Measurements from ENCODE around the gene FAM171A2. TPM values are rescaled to one million over a fixed set of nuclear protein-coding genes. Genes with fewer than 3 reads are reported as not detected.

The FAM171A2 gene
- total RNA-seq, 2 experiments from 2014 or later = 0.14 to 0.19 TPM

- Mint-ChIP-seq H3K27me3 (peaks cover 54% of the 10 kb centered on the region), H3K27ac (no peak overlapping the region), H3K4me1 (peaks cover 12% of the 10 kb centered on the region), H3K9me3 (no peaks in the 10 kb centered on the region), H3K36me3 (peaks cover 10% of the 10 kb centered on the region), H3K4me3 (peak overlapping the region; percentile 63)
- peak; percentile 69 for DNase-seq
Measured at GRCh38 chr17:44314869-44315661, 48.6 kb downstream of the FAM171A2 start.

GRCh38 chr17:44314524-44314868 lies 49.2 kb downstream of the FAM171A2 start:
- DNase-seq = no peak
- H3K4me3 Mint-ChIP-seq = no peak overlapping the region
- H3K27ac Mint-ChIP-seq = no peak overlapping the region
- peaks cover 54% of the 10 kb centered on the region for H3K27me3 Mint-ChIP-seq
- peaks cover 8% of the 10 kb centered on the region for H3K36me3 Mint-ChIP-seq
- no peaks in the 10 kb centered on the region for H3K9me3 Mint-ChIP-seq
- peaks cover 12% of the 10 kb centered on the region for H3K4me1 Mint-ChIP-seq

DNA sequence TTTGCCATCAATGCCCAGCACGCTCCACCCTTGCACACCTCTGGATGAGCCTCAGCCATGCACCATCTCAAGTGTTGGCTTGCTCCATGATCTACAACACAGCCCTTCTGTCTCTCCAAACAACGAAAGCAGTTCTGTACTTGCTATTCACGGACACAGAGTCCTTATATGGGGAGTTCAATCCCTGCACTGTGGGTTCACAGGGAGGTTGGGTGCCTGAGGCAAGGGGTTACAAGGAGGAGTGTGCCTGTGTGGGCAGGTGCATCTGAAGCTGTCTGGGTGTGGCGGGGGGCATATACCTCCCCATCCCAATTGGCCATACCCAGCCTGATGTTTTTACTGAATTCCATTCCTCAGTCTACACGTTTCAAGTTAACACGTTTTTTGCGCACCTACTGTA lies 49.6 kb downstream of the FAM171A2 start:
- no peak for DNase-seq
- H3K36me3 Mint-ChIP-seq = peaks cover 5% of the 10 kb centered on the region
- H3K4me1 Mint-ChIP-seq = peaks cover 14% of the 10 kb centered on the region
- H3K9me3 Mint-ChIP-seq = no peaks in the 10 kb centered on the region
- peaks cover 54% of the 10 kb centered on the region for H3K27me3 Mint-ChIP-seq
- no peak overlapping the region for H3K4me3 Mint-ChIP-seq
- H3K27ac Mint-ChIP-seq = no peak overlapping the region

DNA sequence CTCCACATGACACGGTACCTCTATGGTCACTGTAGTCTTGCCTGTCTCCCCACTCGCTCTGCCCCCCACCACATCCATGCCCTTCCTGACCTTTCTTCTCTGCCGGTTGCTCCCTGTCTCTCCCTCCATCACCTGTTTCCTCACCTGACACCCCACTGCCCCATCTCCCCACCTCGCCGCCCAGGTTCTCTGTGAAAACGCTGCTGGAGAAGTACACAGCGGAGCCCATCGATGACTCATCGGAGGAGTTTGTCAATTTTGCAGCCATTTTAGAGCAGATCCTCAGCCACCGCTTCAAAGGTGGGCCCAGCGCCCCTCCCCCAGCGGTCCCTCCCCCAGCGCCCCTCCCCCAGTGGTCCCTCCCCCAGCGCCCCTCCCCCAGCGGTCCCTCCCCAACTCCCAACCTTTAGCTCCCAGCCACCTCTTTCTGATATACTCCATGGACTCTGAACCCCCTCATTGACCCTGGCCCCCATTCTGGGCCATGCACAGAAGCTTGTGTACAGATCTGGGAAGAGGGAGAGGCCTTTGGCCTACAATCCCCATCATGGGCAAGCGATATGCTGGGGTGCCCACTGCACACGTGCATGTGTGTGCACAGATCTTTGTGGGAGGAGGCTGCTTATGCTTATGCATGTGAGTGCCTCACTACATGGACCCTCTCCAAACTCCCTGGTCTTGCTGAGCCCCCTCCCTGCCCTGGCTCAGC lies 51.1 kb downstream of the FAM171A2 start:
- no peak for DNase-seq
- H3K27ac Mint-ChIP-seq = no peak overlapping the region
- peaks cover 14% of the 10 kb centered on the region for H3K4me1 Mint-ChIP-seq
- H3K9me3 Mint-ChIP-seq = no peaks in the 10 kb centered on the region
- peaks cover 53% of the 10 kb centered on the region for H3K27me3 Mint-ChIP-seq
- H3K36me3 Mint-ChIP-seq = peaks cover 4% of the 10 kb centered on the region
- H3K4me3 Mint-ChIP-seq = no peak overlapping the region

DNA sequence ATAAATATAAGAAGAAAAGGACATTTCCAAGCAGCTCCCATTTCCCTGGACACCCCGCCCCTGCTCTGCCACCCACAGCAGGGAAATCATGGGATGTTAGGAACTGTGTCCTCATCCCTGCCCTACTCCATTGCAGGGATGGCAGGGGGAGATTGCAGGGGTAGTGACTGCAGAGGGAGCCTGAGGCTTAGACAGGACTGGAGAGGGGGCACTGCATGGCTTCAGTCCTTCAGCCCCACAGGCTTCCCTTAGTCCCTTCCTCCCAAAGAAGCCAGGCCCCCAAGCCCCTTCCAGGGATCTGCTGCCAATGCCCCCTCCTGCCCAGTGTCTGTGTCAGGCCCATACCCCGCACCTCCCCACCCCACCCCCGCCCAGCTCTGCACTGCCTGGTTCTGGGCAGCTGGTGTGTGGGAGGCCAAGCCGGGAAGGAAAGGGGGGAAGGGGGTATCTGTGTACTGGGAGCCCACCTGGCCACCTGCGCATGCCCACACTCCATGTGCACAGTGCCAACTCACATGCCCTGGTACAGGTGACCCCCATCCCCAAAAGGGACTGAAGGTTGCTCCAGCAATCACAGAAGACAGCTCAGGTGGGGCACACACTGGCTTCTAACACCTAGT lies 52.0 kb downstream of the FAM171A2 start:
- Mint-ChIP-seq H3K9me3 (no peaks in the 10 kb centered on the region), H3K27me3 (peaks cover 53% of the 10 kb centered on the region), H3K4me3 (no peak overlapping the region), H3K27ac (no peak overlapping the region), H3K4me1 (peaks cover 16% of the 10 kb centered on the region), H3K36me3 (no peaks in the 10 kb centered on the region)
- DNase-seq = no peak

DNA sequence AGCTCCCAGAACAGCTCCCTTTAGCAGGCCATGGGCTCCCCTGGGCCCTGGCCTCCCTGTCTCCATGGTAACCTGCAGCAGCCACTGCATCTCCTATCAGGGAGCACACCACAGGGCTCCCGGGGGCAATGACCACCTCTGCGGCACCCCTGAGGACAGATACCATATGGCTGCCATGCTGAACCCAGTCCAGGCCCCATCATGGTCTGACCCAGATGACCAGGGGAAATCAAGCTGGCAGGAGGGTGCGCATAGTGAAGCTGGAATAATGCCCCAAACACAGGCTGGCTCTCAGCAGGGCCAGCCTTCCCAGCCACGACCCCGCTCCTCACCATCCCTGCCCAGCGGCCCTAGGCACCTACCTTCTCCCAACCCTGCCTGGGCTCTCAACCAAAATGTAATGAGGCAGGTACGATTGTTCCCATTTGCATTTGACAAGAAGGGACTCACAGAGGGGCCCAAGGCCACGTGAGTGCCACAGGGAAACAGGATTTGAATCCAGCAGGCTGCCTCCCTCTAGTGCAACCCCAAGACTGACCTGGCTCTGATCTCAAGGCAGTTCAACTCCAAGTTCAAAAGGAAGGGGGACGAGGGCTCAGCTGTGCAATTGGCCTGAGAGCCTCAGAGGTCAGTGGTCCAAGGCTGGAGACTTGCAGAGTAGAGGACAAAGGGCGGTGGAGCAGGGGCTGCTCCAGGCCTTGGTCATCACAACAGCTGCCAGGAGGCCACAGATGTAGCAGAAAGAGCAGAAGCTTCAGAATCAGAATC lies 52.9 kb downstream of the FAM171A2 start:
- Mint-ChIP-seq H3K9me3 (no peaks in the 10 kb centered on the region), H3K36me3 (no peaks in the 10 kb centered on the region), H3K4me1 (peaks cover 10% of the 10 kb centered on the region), H3K27ac (no peak overlapping the region), H3K27me3 (peaks cover 53% of the 10 kb centered on the region), H3K4me3 (no peak overlapping the region)
- DNase-seq = no peak

GRCh38 chr17:44310188-44310587 lies 53.5 kb downstream of the FAM171A2 start:
- H3K9me3 Mint-ChIP-seq = no peaks in the 10 kb centered on the region
- H3K4me3 Mint-ChIP-seq = no peak overlapping the region
- DNase-seq = no peak
- H3K36me3 Mint-ChIP-seq = no peaks in the 10 kb centered on the region
- H3K4me1 Mint-ChIP-seq = peaks cover 5% of the 10 kb centered on the region
- no peak overlapping the region for H3K27ac Mint-ChIP-seq
- peaks cover 48% of the 10 kb centered on the region for H3K27me3 Mint-ChIP-seq

GRCh38 chr17:44309472-44309871 lies 54.2 kb downstream of the FAM171A2 start:
- H3K4me3 Mint-ChIP-seq = no peak overlapping the region

GRCh38 chr17:44308865-44309264 lies 54.8 kb downstream of the FAM171A2 start:
- peak overlapping the region; percentile 10 for H3K4me3 Mint-ChIP-seq
- peaks cover 4% of the 10 kb centered on the region for H3K4me1 Mint-ChIP-seq
- no peaks in the 10 kb centered on the region for H3K9me3 Mint-ChIP-seq
- peaks cover 46% of the 10 kb centered on the region for H3K27me3 Mint-ChIP-seq
- DNase-seq = no peak
- no peaks in the 10 kb centered on the region for H3K36me3 Mint-ChIP-seq
- H3K27ac Mint-ChIP-seq = no peak overlapping the region

More at GRCh38 chr17:44309472-44309871, 54.2 kb downstream of the FAM171A2 start:
- Mint-ChIP-seq H3K4me1 (peaks cover 4% of the 10 kb centered on the region), H3K27me3 (peaks cover 49% of the 10 kb centered on the region), H3K27ac (no peak overlapping the region), H3K9me3 (no peaks in the 10 kb centered on the region), H3K36me3 (no peaks in the 10 kb centered on the region)
- no peak for DNase-seq

DNA sequence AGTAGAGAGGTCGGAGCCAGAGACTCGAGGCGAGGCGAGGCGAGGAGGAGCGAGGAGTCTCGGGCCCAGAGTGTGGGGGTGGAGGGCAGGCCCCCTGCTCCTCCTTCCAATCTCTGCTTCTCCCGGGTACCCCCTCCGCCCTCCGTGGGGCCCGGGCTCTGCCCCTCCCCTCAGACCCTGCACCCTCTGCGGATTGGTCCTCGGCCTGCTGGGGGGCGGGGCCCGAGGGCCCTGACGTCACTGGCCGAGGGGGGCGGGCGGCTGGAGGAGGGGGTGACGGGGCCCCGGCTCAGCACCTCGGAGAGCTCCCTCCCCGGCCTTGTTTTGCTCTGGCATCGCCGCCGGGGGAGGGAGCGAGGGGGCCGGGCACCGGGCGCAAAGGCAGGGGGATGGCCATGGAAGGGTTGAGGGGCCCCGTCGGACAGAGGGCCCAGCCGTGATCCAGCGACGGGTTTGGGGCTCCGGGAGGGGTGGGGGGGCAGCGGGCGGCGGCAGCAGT lies 55.3 kb downstream of the FAM171A2 start, which contains the start of gene RUNDC3A:
Gene RUNDC3A (plus strand): TSS at position 282 of the 499 bp plus-strand sequence. CDS start 232 bp downstream, outside the sequence.
- no peaks in the 10 kb centered on the region for H3K9me3 Mint-ChIP-seq
- H3K27ac Mint-ChIP-seq = no peak within 1 kb of the TSS
- no peaks in the 10 kb centered on the region for H3K36me3 Mint-ChIP-seq
- peaks cover 45% of the 10 kb centered on the region for H3K27me3 Mint-ChIP-seq
- peaks cover 4% of the 10 kb centered on the region for H3K4me1 Mint-ChIP-seq
- peak; percentile 85 for DNase-seq
- peak within 1 kb of the TSS; percentile 35 for H3K4me3 Mint-ChIP-seq

DNA sequence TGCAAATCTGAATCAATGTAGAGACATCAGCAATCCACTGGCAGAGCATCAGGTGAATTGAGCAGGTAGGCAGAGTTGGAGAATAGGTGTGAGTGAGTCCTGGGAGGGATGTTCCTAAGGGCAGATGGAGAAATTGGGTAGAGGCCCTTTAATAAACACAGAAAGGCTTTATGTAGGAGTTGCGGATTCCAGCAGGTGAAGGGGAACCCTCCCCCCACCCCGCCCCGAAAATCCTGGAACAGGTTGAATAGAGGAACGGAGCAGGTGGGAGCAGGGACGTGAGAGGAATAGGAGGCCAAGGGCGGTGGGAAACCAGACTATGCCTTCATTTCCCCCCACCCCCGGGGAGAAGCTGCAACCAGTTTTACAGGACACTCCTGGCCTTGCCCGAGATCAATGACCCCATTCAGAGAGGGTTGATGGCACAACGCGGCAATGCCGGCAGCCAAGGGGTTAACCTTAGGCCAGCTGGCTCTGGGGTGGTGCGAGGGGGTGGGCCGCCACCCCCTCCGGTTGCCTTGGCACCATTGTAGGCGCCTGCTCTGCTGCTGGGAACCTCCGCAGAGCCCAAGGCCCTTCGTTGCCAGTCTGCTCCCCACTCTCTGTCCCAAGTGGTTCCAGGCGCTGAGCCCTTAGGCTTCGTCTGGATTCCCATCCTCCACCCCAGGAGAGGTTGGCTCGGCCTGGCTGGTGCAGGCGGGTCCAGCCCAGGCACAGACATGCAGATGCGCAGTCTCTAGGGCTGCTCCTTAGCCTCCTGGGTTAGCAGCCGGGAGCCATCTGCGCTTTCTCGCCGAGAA lies 56.1 kb downstream of the FAM171A2 start:
- no peak overlapping the region for H3K27ac Mint-ChIP-seq
- peaks cover 45% of the 10 kb centered on the region for H3K27me3 Mint-ChIP-seq
- no peak for DNase-seq
- no peaks in the 10 kb centered on the region for H3K36me3 Mint-ChIP-seq
- H3K4me1 Mint-ChIP-seq = peaks cover 4% of the 10 kb centered on the region
- H3K9me3 Mint-ChIP-seq = no peaks in the 10 kb centered on the region
- peak overlapping the region; percentile 35 for H3K4me3 Mint-ChIP-seq

DNA sequence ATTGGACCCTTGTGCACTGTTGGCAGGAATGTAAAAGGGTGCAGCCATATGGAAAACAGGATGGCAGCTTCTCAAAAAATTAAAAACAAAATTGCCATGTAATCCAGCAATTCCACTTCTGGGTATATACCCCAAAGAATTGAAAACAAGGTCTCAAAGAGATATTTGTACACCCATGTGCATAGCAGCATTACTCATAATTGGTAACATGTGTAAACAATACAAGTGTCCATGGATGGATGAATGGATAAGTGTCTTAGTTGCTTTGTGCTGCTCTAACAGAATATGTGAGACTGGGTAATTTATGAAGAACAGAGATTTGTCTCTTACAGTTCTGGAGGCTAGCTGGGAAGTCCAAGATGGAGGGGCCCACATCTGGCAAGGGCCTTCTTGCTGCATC lies 59.0 kb downstream of the FAM171A2 start:
- no peak overlapping the region for H3K27ac Mint-ChIP-seq
- H3K4me1 Mint-ChIP-seq = peaks cover 4% of the 10 kb centered on the region
- H3K36me3 Mint-ChIP-seq = no peaks in the 10 kb centered on the region
- DNase-seq = no peak
- no peaks in the 10 kb centered on the region for H3K9me3 Mint-ChIP-seq
- H3K4me3 Mint-ChIP-seq = no peak overlapping the region
- H3K27me3 Mint-ChIP-seq = peaks cover 42% of the 10 kb centered on the region

Measured in activated naive CD8-positive, alpha-beta T cell treated with anti-CD3 and anti-CD28 coated beads for 36 hours (primary cell).